RCC 7860 (cell line): ENCODE measurements around the gene PIK3R1.

ENCODE experiments used
- DNase-seq: peaks from one replicate; pipeline ENCODE4 v3.0.0-alpha.2; 2015; ENCODE audit warnings: low spot score
- FAIRE-seq: peaks from 2 replicates; lab custom pipeline; 2012; peaks lifted over from hg19 to GRCh38; lab: Jason Lieb, UNC

PIK3R1 gene

GRCh38 chr5:68318955-68319705 lies 103.6 kb downstream of the PIK3R1 start:
- DNase-seq (peak; percentile 91), FAIRE-seq (peak; percentile 94)

GRCh38 chr5:68319706-68320412 lies 104.3 kb downstream of the PIK3R1 start:
- peak; percentile 58 for DNase-seq

GRCh38 chr5:68320413-68320986 lies 104.9 kb downstream of the PIK3R1 start:
- FAIRE-seq: no peak

More at GRCh38 chr5:68319706-68320412, 104.3 kb downstream of the PIK3R1 start:
- peak; percentile 77 for FAIRE-seq

GRCh38 chr5:68325065-68325580 lies 109.6 kb downstream of the PIK3R1 start:
- DNase-seq (no peak), FAIRE-seq (no peak)

More at GRCh38 chr5:68320413-68320986, 104.9 kb downstream of the PIK3R1 start:
- DNase-seq: no peak

GRCh38 chr5:68329554-68330255 lies 114.1 kb downstream of the PIK3R1 start:
- FAIRE-seq (no peak), DNase-seq (no peak)

- no peak for FAIRE-seq
- DNase-seq: no peak
Measured at GRCh38 chr5:68330574-68330973, 115.0 kb downstream of the PIK3R1 start.

GRCh38 chr5:68331192-68332079 lies 115.9 kb downstream of the PIK3R1 start:
- peak; percentile 39 for DNase-seq
- FAIRE-seq: peak; percentile 64

GRCh38 chr5:68332080-68332451 lies 116.5 kb downstream of the PIK3R1 start:
- FAIRE-seq: no peak
- no peak for DNase-seq

GRCh38 chr5:68332556-68332955 lies 117.0 kb downstream of the PIK3R1 start:
- FAIRE-seq (no peak), DNase-seq (peak; percentile 13)

GRCh38 chr5:68333649-68334552 lies 118.3 kb downstream of the PIK3R1 start:
- DNase-seq: peak; percentile 91
- peak; percentile 94 for FAIRE-seq

- no peak for DNase-seq
- no peak for FAIRE-seq
Measured at GRCh38 chr5:68334553-68334886, 119.0 kb downstream of the PIK3R1 start.

- no peak for FAIRE-seq
- no peak for DNase-seq
Measured at GRCh38 chr5:68335075-68335474, 119.5 kb downstream of the PIK3R1 start.

- no peak for FAIRE-seq
- no peak for DNase-seq
Measured at GRCh38 chr5:68336200-68336599, 120.6 kb downstream of the PIK3R1 start.

GRCh38 chr5:68337235-68337634 lies 121.7 kb downstream of the PIK3R1 start:
- FAIRE-seq (no peak), DNase-seq (no peak)

GRCh38 chr5:68339921-68340321 lies 124.4 kb downstream of the PIK3R1 start:
- FAIRE-seq (no peak), DNase-seq (no peak)

GRCh38 chr5:68341006-68341405 lies 125.5 kb downstream of the PIK3R1 start:
- no peak for FAIRE-seq

GRCh38 chr5:68342693-68343092 lies 127.1 kb downstream of the PIK3R1 start:
- DNase-seq (no peak), FAIRE-seq (no peak)

More at GRCh38 chr5:68341006-68341405, 125.5 kb downstream of the PIK3R1 start:
- DNase-seq: no peak

- DNase-seq (peak; percentile 72), FAIRE-seq (peak; percentile 69)
Measured at GRCh38 chr5:68343421-68343826, 127.9 kb downstream of the PIK3R1 start.
